Measurements from ENCODE around the gene SFMBT1. TPM values are rescaled to one million over a fixed set of nuclear protein-coding genes. Genes with fewer than 3 reads are reported as not detected.

The SFMBT1 gene
- total RNA-seq, 6 experiments from 2014 or later, result 9.2 to 14.0 (median 10.7) TPM

DNA sequence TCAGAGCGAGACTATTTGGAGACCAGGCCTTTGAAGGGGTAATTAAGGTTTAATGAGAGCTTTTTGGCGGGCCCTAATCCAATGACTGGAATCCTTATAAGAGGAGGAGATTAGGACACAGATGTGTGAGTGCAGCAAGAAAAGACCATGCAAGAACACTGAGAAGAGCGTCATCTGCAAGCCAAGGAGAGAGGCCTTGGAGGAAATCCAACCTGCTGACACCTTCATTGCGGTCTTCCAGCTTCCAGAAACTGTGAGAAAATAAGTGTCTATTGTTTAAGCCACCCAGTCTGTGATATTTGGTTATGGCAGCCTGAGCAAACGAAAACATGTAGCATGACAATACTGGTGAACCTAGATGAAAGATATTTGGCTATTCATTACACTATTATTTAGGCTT is 188.0 kb downstream of the SFMBT1 start:
- WGBS (ENCODE audit: insufficient coverage, low coverage, low lambda C conversion rate, missing lambda C conversion rate), result 100% methylated on average over 5 of the region's 5 CpGs
- TF ChIP-seq, protein P1, sequence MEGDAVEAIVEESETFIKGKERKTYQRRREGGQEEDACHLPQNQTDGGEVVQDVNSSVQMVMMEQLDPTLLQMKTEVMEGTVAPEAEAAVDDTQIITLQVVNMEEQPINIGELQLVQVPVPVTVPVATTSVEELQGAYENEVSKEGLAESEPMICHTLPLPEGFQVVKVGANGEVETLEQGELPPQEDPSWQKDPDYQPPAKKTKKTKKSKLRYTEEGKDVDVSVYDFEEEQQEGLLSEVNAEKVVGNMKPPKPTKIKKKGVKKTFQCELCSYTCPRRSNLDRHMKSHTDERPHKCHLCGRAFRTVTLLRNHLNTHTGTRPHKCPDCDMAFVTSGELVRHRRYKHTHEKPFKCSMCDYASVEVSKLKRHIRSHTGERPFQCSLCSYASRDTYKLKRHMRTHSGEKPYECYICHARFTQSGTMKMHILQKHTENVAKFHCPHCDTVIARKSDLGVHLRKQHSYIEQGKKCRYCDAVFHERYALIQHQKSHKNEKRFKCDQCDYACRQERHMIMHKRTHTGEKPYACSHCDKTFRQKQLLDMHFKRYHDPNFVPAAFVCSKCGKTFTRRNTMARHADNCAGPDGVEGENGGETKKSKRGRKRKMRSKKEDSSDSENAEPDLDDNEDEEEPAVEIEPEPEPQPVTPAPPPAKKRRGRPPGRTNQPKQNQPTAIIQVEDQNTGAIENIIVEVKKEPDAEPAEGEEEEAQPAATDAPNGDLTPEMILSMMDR (IDR thresholded peaks at IDR 0.05), result no peak
- TF ChIP-seq POLR2A (IDR thresholded peaks at IDR 0.05), result no peak
- no peaks in the 10 kb centered on the region for H3K27me3 ChIP-seq
- no peak overlapping the region for H3K4me3 ChIP-seq
- H3K36me3 ChIP-seq, result no peaks in the 10 kb centered on the region
- H3K9me3 ChIP-seq, result no peaks in the 10 kb centered on the region
- no peak overlapping the region for H3K27ac ChIP-seq
- no peaks in the 10 kb centered on the region for H3K4me1 ChIP-seq
- ATAC-seq (no peak), DNase-seq (no peak)
- intact Hi-C loops (cut with DNase I), result loop anchor here in 1 of 2 donors (10.0 kb wide), 1 partner anchor 217 kb away; no protein-coding TSS in a partner anchor

DNA sequence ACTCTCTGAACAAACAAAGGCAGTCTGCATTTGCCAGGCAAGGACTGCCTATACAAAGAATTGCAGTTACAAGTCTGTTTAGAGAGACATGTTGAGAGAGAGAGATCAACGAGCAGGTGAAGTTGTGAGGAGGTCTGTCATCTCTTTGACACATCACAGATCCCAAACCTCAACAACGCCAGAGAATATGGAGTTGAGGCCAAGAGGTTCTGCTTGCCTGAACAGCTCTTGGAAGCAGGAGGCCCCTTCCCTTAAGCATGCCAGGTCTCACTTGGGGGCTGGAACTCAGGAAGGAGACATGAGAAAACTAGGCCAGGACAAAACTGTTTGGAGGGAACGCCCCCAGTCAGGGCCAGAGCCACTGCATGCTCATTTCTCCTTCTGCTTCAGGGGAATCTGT is 188.7 kb downstream of the SFMBT1 start:
- intact Hi-C loops (cut with DNase I), result loop anchor here in 1 of 2 donors (10.0 kb wide), 1 partner anchor 218 kb away; no protein-coding TSS in a partner anchor
- Histone ChIP-seq H3K4me1 (no peaks in the 10 kb centered on the region), H3K4me3 (no peak overlapping the region), H3K27me3 (no peaks in the 10 kb centered on the region), H3K36me3 (peaks cover 0 to 4% (median 2%) of the 10 kb centered on the region in 4 donors), H3K27ac (no peak overlapping the region), H3K9me3 (no peaks in the 10 kb centered on the region)
- WGBS (ENCODE audit: insufficient coverage, low coverage, low lambda C conversion rate, missing lambda C conversion rate), result 83% methylated on average over 2 of the region's 3 CpGs
- ATAC-seq (no peak), DNase-seq (no peak)
- TF ChIP-seq, protein P1 (IDR thresholded peaks at IDR 0.05), result no peak
- TF ChIP-seq POLR2A (IDR thresholded peaks at IDR 0.05), result no peak

DNA sequence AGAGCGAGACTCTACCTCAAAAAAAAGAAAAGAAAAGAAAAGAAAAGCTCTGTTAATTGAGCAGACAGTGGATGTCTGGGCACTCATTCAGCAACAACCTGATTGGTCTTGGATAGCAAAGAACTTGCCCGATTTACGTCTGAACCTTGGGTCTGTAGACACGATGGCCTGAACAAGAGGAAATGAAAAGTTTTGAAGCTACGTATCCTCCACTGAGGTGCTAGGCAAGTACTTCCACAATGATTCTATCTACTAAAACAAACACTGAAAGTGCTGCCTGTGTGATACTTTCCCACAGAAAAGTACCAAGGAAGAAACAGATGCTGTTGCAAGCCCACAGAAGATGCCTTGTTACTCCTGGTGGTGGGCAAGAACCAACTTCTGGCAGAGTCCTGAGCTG is 189.2 kb downstream of the SFMBT1 start:
- DNase-seq (no peak), ATAC-seq (no peak)
- intact Hi-C loops (cut with DNase I), result loop anchor here in 1 of 2 donors (10.0 kb wide), 1 partner anchor 218 kb away; no protein-coding TSS in a partner anchor
- Histone ChIP-seq H3K36me3 (peaks cover 0 to 9% (median 6%) of the 10 kb centered on the region in 4 donors), H3K27ac (no peak overlapping the region), H3K9me3 (no peaks in the 10 kb centered on the region), H3K27me3 (no peaks in the 10 kb centered on the region), H3K4me1 (no peaks in the 10 kb centered on the region), H3K4me3 (no peak overlapping the region)
- 83% methylated on average over 2 of the region's 5 CpGs for WGBS (ENCODE audit: insufficient coverage, low coverage, low lambda C conversion rate, missing lambda C conversion rate)
- no peak for TF ChIP-seq POLR2A (IDR thresholded peaks at IDR 0.05)
- TF ChIP-seq, protein P1 (IDR thresholded peaks at IDR 0.05), result no peak

DNA sequence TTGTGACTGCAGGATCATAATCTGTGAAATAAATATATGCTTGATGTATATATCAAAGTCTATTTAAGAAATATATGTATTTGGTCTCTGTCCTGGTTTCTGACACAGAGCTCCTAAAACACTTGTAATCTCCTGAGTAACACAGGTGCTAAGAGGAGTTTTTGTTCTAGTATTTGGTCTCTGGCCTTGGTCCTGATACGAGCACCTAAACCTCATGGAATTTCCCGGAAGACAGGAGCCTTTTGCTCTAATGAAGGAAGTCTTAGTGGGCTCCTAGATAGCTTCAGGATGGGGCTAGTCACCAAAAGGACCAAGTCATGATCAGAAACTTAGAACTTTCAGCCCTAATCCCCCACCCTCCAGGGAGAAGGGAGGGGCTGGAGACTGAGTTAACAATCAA is 191.9 kb downstream of the SFMBT1 start:
- ATAC-seq (no peak), DNase-seq (no peak)
- no peak for TF ChIP-seq POLR2A (IDR thresholded peaks at IDR 0.05)
- TF ChIP-seq, protein P1 (IDR thresholded peaks at IDR 0.05), result no peak
- H3K9me3 ChIP-seq, result no peaks in the 10 kb centered on the region
- 100% methylated on average over 1 of the region's 2 CpGs for WGBS (ENCODE audit: insufficient coverage, low coverage, low lambda C conversion rate, missing lambda C conversion rate)
- no peaks in the 10 kb centered on the region for H3K4me1 ChIP-seq
- no peak overlapping the region for H3K27ac ChIP-seq
- intact Hi-C loops (cut with DNase I), result loop anchor here (5.0 to 10.0 kb wide), 2 partner anchors 83 to 221 kb away; no protein-coding TSS in a partner anchor
- H3K36me3 ChIP-seq, result peaks cover 0 to 13% (median 8%) of the 10 kb centered on the region in 4 donors
- H3K27me3 ChIP-seq, result no peaks in the 10 kb centered on the region
- H3K4me3 ChIP-seq, result no peak overlapping the region

Other genes with a start within 250 kb of the SFMBT1 start
- 1,000 to 10,000 TPM; 1,573 to 4,137 (median 3,531) TPM for gene ITIH4, start 215.4 kb downstream of the SFMBT1 start, total RNA-seq
- gene MUSTN1, start 211.1 kb downstream of the SFMBT1 start, total RNA-seq, result 1 to 10 TPM in 3 of 6 experiments, under 1 TPM in 1, not detected in 2; 0.59 to 9.9 (median 5.7) TPM
- 10 to 100 TPM; 17.4 to 48.5 (median 33.8) TPM for gene STIMATE, start 148.5 kb downstream of the SFMBT1 start, total RNA-seq
- gene RFT1, start 84.4 kb upstream of the SFMBT1 start, total RNA-seq, result 10 to 100 TPM in 4 of 6 experiments, 1 to 10 TPM in 2; 9.3 to 12.4 (median 10.4) TPM
- gene PRKCD, start 115.1 kb upstream of the SFMBT1 start, total RNA-seq, result 1 to 10 TPM; 3.5 to 8.3 (median 5.1) TPM
- 100 to 1,000 TPM in 5 of 6 experiments, 10 to 100 TPM in 1; 98.9 to 257 (median 146) TPM for gene TKT, start 209.9 kb upstream of the SFMBT1 start, total RNA-seq

Measured in right lobe of liver (tissue), 6 donors.